HG02970 (cell line): ENCODE measurements around the gene SRGAP3.
"Not testable (repeated sequence)": the region's sequence is repeated elsewhere in the genome, so short reads cannot be mapped to it uniquely, and the experiment has no call there.

Experiments
- ATAC-seq: cut with Tn5 transposase; IDR thresholded peaks from one replicate; pipeline ENCODE4 v1.9.1; 2021; ENCODE audit warnings: mild to moderate bottlenecking, moderate library complexity, moderate number of reproducible peaks; ENCODE audit not compliant: unreplicated experiment, low FRiP score

The SRGAP3 gene

GRCh38 chr3:9249273-9250192 is at the start of gene SRGAP3:
Gene SRGAP3 (minus strand): TSS chr3:9249646. CDS start chr3:9248951, 695 bp downstream.
- peak; percentile 97 for ATAC-seq

GRCh38 chr3:9298236-9298635 is 48.8 kb upstream of the SRGAP3 start:
- ATAC-seq, result no peak

- no peak for ATAC-seq
These were observed 46.8 kb upstream of the SRGAP3 start for GRCh38 chr3:9296241-9296640.

- no peak for ATAC-seq
These were observed 45.6 kb upstream of the SRGAP3 start for GRCh38 chr3:9295007-9295406.

- not testable (repeated sequence) for ATAC-seq
These were observed 44.5 kb upstream of the SRGAP3 start for GRCh38 chr3:9293953-9294352.

- no peak for ATAC-seq
These were observed 43.6 kb upstream of the SRGAP3 start for GRCh38 chr3:9293076-9293475.

GRCh38 chr3:9292516-9292915 is 43.1 kb upstream of the SRGAP3 start:
- no peak for ATAC-seq

- no peak for ATAC-seq
These were observed 42.5 kb upstream of the SRGAP3 start for GRCh38 chr3:9291821-9292410.

- no peak for ATAC-seq
These were observed 41.1 kb upstream of the SRGAP3 start for GRCh38 chr3:9290566-9290965.

GRCh38 chr3:9281533-9281932 is 32.1 kb upstream of the SRGAP3 start:
- ATAC-seq, result not testable (repeated sequence)

GRCh38 chr3:9280451-9281219 is 31.2 kb upstream of the SRGAP3 start:
- ATAC-seq, result no peak

- ATAC-seq, result no peak
These were observed 30.5 kb upstream of the SRGAP3 start for GRCh38 chr3:9279966-9280365.

- ATAC-seq, result no peak
These were observed 29.1 kb upstream of the SRGAP3 start for GRCh38 chr3:9278498-9278897.

- no peak for ATAC-seq
These were observed 28.6 kb upstream of the SRGAP3 start for GRCh38 chr3:9278085-9278484.

- no peak for ATAC-seq
These were observed 27.4 kb upstream of the SRGAP3 start for GRCh38 chr3:9276761-9277370.

- ATAC-seq, result no peak
These were observed 22.5 kb upstream of the SRGAP3 start for GRCh38 chr3:9271903-9272302.

- ATAC-seq, result no peak
These were observed 21.3 kb upstream of the SRGAP3 start for GRCh38 chr3:9270704-9271103.

- no peak for ATAC-seq
These were observed 17.3 kb upstream of the SRGAP3 start for GRCh38 chr3:9266716-9267115.

- ATAC-seq, result no peak
These were observed 10.9 kb upstream of the SRGAP3 start for GRCh38 chr3:9260305-9260704.

- ATAC-seq, result no peak
These were observed 7.6 kb upstream of the SRGAP3 start for GRCh38 chr3:9257092-9257491.

GRCh38 chr3:9255976-9256375 is 6.5 kb upstream of the SRGAP3 start:
- no peak for ATAC-seq
